ENCODE measurements around the gene ZFP42.

DNA sequence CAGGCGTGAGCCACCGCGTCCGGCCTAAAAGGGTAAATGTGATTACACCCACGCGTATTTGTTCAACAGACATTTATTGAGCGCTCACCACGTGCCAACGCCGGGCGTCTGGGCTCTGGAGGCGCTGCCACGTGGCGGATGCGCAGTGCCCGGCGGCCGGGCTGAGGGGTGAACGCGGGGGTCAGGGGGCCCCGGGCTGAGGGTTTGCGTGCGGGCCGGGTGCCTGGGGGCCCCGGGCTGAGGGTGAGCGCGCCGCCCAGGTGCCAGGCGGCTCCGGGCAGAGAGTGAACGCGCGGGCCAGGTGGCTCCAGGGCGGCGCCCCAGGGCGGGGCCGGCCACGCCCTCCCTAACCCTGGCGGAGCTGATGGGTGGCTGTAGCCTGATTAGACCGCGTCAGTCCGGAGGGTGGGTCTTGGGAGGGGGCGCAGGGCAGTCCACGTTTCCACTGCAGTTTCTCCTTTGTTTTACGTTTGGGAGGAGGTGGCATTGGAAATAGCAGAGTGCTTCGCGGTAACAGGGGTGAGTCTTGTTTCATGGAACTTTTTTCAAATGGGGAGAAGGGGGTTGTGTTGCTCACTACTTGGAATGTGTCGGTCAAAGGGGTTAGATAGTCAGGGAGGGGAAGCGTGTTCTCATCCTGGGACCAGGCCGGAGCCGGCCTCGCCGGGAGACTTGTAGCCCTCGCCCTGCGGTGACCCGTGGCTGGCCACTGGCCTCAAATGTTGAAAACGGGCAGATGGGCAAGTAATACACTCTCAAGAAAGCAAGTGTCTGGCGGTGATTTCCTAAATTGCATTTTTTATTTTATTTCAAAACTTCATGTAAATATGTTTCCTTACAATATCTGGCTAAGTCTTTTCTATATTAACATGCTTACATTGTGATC is at the start of gene ZFP42:
- TF ChIP-seq GATA3 (IDR thresholded peaks at IDR 0.05; ENCODE audit: low read depth, low read length), result no peak
- no peak for TF ChIP-seq GATA2 (IDR thresholded peaks at IDR 0.05; ENCODE audit: low read depth, low read length)

Measured in SH-SY5Y (cell line).